T47D (cell line): ENCODE results near the gene FA2H.
"Not testable (repeated sequence)": the region's sequence is repeated elsewhere in the genome, so short reads cannot be mapped to it uniquely, and the experiment has no call there.

Source experiments
- DNase-seq, 2 experiments: peaks; one replicate each; pipeline versions ENCODE4 v3.0.0 to v3.0.0-alpha.2; 2011 to 2012; ENCODE audit warnings: low read depth in 1 of 2, low spot score in 1 of 2
- JUND ChIP-seq: IDR thresholded peaks from 2 replicates; pipeline ENCODE4 v1.6.1; 2012; ENCODE audit warnings: low read depth
- in situ Hi-C: cut with HindIII; loops from 2 replicates; pipeline ENCODE4 v1.10.0; 2016; ENCODE audit warnings: low sequenced_read_pairs, low pct_unique_long_range_greater_than_20kb

The FA2H gene

GRCh38 chr16:74700438-74701225 is 74.0 kb downstream of the FA2H start, which contains the start of gene MLKL:
TSS of gene MLKL (minus strand) at chr16:74700862. CDS start at chr16:74695757, 5,105 bp downstream.
- peak; percentile 64 to 73 for DNase-seq
- in situ Hi-C loops = no loop called here
- TF ChIP-seq JUND = no peak

GRCh38 chr16:74700116-74700437 is 74.5 kb downstream of the FA2H start:
- DNase-seq = peak; percentile 34 to 49

GRCh38 chr16:74699666-74700065 is 75.0 kb downstream of the FA2H start:
- no peak for DNase-seq
- in situ Hi-C loops = no loop called here
- TF ChIP-seq JUND = no peak

More at GRCh38 chr16:74700116-74700437, 74.5 kb downstream of the FA2H start:
- in situ Hi-C loops = no loop called here
- no peak for TF ChIP-seq JUND

- in situ Hi-C loops = no loop called here
- TF ChIP-seq JUND = no peak
- DNase-seq = no peak
Observed at GRCh38 chr16:74698222-74698621, 76.4 kb downstream of the FA2H start.

- TF ChIP-seq JUND = no peak
- peak; percentile 92 to 93 for DNase-seq
- in situ Hi-C loops = no loop called here
Observed at GRCh38 chr16:74695450-74696422, 78.9 kb downstream of the FA2H start.

- DNase-seq = no peak
- in situ Hi-C loops = no loop called here
- TF ChIP-seq JUND = no peak
Observed at GRCh38 chr16:74691093-74691855, 83.3 kb downstream of the FA2H start.

GRCh38 chr16:74682556-74682955 is 92.1 kb downstream of the FA2H start:
- no peak for TF ChIP-seq JUND
- in situ Hi-C loops = no loop called here
- DNase-seq = no peak

GRCh38 chr16:74680681-74681080 is 93.9 kb downstream of the FA2H start:
- in situ Hi-C loops = no loop called here
- no peak for TF ChIP-seq JUND
- no peak for DNase-seq

- DNase-seq = no peak
- in situ Hi-C loops = no loop called here
- TF ChIP-seq JUND = no peak
Observed at GRCh38 chr16:74679983-74680382, 94.6 kb downstream of the FA2H start.

GRCh38 chr16:74677868-74678267 is 96.8 kb downstream of the FA2H start:
- in situ Hi-C loops = no loop called here
- no peak for TF ChIP-seq JUND
- DNase-seq = no peak

GRCh38 chr16:74673876-74674275 is 100.7 kb downstream of the FA2H start:
- in situ Hi-C loops = no loop called here
- no peak for TF ChIP-seq JUND

GRCh38 chr16:74668877-74669276 is 105.7 kb downstream of the FA2H start:
- in situ Hi-C loops, DNase-seq: not testable (repeated sequence)

More at GRCh38 chr16:74673876-74674275, 100.7 kb downstream of the FA2H start:
- no peak for DNase-seq
